ENCODE data around the gene FYCO1. TPM values are rescaled to one million over a fixed set of nuclear protein-coding genes. Genes with fewer than 3 reads are reported as not detected.

FYCO1 gene
- total and polyA plus RNA-seq, 8 donors: 19.0 to 42.7 (median 20.4) TPM

GRCh38 chr3:45896956-45897355 lies 98.7 kb downstream of the FYCO1 start:
- DNase-seq: no peak
- no peak overlapping the region for H3K27ac ChIP-seq
- ATAC-seq: peak; percentile 29
- no peaks in the 10 kb centered on the region for H3K4me1 ChIP-seq
- no peak overlapping the region for H3K4me3 ChIP-seq
- no peaks in the 10 kb centered on the region for H3K9me3 ChIP-seq
- no peaks in the 10 kb centered on the region for H3K36me3 ChIP-seq
- TF ChIP-seq CTCF (IDR thresholded peaks at IDR 0.05): no peak
- intact Hi-C loops (cut with DNase I): no loop called here
- no peaks in the 10 kb centered on the region for H3K27me3 ChIP-seq

GRCh38 chr3:45895686-45896468 lies 99.7 kb downstream of the FYCO1 start:
- intact Hi-C loops (cut with DNase I): no loop called here
- no peak for DNase-seq
- H3K27ac ChIP-seq: no peak overlapping the region
- H3K9me3 ChIP-seq: no peaks in the 10 kb centered on the region
- no peaks in the 10 kb centered on the region for H3K4me1 ChIP-seq
- TF ChIP-seq CTCF (IDR thresholded peaks at IDR 0.05): no peak
- no peaks in the 10 kb centered on the region for H3K36me3 ChIP-seq
- H3K27me3 ChIP-seq: no peaks in the 10 kb centered on the region
- ATAC-seq: no peak
- H3K4me3 ChIP-seq: no peak overlapping the region

GRCh38 chr3:45894015-45894414 lies 101.6 kb downstream of the FYCO1 start:
- ATAC-seq (no peak), DNase-seq (no peak)
- H3K4me1 ChIP-seq: no peaks in the 10 kb centered on the region
- H3K36me3 ChIP-seq: no peaks in the 10 kb centered on the region
- no peak overlapping the region for H3K4me3 ChIP-seq
- TF ChIP-seq CTCF (IDR thresholded peaks at IDR 0.05): no peak
- H3K27me3 ChIP-seq: no peaks in the 10 kb centered on the region
- intact Hi-C loops (cut with DNase I): no loop called here
- no peak overlapping the region for H3K27ac ChIP-seq
- no peaks in the 10 kb centered on the region for H3K9me3 ChIP-seq

- Histone ChIP-seq H3K4me1 (no peaks in the 10 kb centered on the region), H3K9me3 (no peaks in the 10 kb centered on the region), H3K27ac (no peak overlapping the region), H3K36me3 (no peaks in the 10 kb centered on the region), H3K4me3 (no peak overlapping the region), H3K27me3 (no peaks in the 10 kb centered on the region)
- DNase-seq: no peak
- ATAC-seq: no peak
- no peak for TF ChIP-seq CTCF (IDR thresholded peaks at IDR 0.05)
- intact Hi-C loops (cut with DNase I): no loop called here
These were observed 103.5 kb downstream of the FYCO1 start for GRCh38 chr3:45892161-45892560.

GRCh38 chr3:45890405-45890804 lies 105.2 kb downstream of the FYCO1 start:
- H3K4me1 ChIP-seq: no peaks in the 10 kb centered on the region
- no peaks in the 10 kb centered on the region for H3K36me3 ChIP-seq
- H3K27ac ChIP-seq: no peak overlapping the region
- no peak for TF ChIP-seq CTCF (IDR thresholded peaks at IDR 0.05)
- DNase-seq (peak in 1 of 4 donors; percentile 48), ATAC-seq (peak; percentile 56)
- H3K9me3 ChIP-seq: no peaks in the 10 kb centered on the region
- intact Hi-C loops (cut with DNase I): no loop called here
- H3K4me3 ChIP-seq: no peak overlapping the region
- H3K27me3 ChIP-seq: no peaks in the 10 kb centered on the region

Measured in left lung (tissue), 10 donors.